Midbrain (tissue), 1 donor: Measurements from ENCODE around the gene NFE2.

Experiments used
- DNase-seq: peaks from one replicate; lab custom pipeline; 2025; lab: John Stamatoyannopoulos, UW

Gene NFE2

DNA sequence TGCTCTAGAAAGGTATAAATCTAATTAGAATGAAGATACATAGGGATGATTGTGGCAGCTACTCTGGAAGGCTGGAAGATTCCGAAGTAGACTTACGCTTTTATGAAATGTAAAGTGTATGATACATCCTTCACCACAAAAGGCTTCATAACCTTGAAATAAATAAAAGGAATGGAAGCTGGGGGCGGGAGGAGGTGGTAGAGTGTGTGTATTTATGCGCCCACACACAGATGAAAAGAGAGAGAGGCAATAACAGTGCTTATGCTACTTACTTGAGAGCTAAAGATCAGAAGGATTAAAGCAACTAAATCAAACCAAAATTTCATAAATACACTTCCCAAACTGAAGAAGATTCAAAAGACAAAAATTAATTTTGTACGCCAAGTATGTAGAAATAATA, 51.3 kb downstream of the NFE2 start:
- no peak for DNase-seq

DNA sequence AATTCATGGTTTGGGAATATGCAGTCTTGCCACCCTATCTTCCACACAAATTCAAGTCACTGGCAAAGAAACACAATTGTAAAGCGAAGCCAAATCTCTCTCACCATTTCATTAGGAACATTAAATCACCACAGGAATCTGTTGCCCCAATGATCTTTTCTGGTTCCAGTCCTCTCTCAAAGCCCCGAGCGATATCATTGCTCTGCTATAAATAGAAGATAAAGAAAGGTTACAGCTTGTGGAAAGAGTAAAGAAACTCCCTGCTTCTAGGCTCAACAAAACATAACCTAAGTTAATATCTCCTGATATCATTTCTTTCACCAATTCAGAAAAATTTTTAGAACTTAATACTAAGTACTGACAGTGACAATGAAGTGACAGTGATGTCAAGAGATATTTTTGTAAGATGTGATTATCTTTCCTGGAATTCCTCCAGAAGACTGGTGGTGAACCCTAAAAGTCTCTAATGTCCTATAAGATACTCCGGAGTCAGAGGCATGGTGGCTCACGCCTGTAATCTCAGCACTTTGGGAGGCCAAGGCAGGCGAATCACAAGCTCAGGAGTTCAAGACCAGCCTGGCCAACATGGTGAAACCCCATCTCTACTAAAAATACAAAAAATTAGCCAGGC, 54.7 kb downstream of the NFE2 start:
- DNase-seq, result no peak
